IMR-90 (cell line): ENCODE data around the gene FADS1.

Source experiments
- CEBPB ChIP-seq: IDR thresholded peaks from 2 replicates; pipeline ENCODE4 v1.6.1; 2012; ENCODE audit warnings: low read depth, low read length, improper control_type of control experiment
- CTCF ChIP-seq: conservative IDR thresholded peaks from 2 replicates; pipeline ENCODE4 v1.5.1; 2012; ENCODE audit warnings: mild to moderate bottlenecking, low read depth, low read length, improper control_type of control experiment
- FOS ChIP-seq: fragments of 150-350 bp; IDR thresholded peaks from 2 replicates; pipeline ENCODE4 v1.6.1; 2016; ENCODE audit warnings: low read depth, low read length
- MAFK ChIP-seq: IDR thresholded peaks from 2 replicates; pipeline ENCODE4 v1.6.1; 2012; ENCODE audit warnings: low read depth, low read length, improper control_type of control experiment
- MAZ ChIP-seq: IDR thresholded peaks from 2 replicates; pipeline ENCODE4 v1.6.1; 2012; ENCODE audit warnings: low read depth, mild to moderate bottlenecking, low read length, improper control_type of control experiment, moderate library complexity, borderline replicate concordance
- POLR2A ChIP-seq: IDR thresholded peaks from 2 replicates; pipeline ENCODE4 v1.6.1; 2012; ENCODE audit warnings: mild to moderate bottlenecking, low read depth, low read length
- RAD21 ChIP-seq: IDR thresholded peaks from 2 replicates; pipeline ENCODE4 v1.6.1; 2012; ENCODE audit warnings: low read length, improper control_type of control experiment
- RFX5 ChIP-seq: IDR thresholded peaks from 2 replicates; pipeline ENCODE4 v1.8.0; 2012; ENCODE audit warnings: low read depth, mild to moderate bottlenecking, low read length, moderate library complexity
- USF2 ChIP-seq: fragments of 150-350 bp; IDR thresholded peaks from 2 replicates; pipeline ENCODE4 v1.6.1; 2017; ENCODE audit warnings: mild to moderate bottlenecking, antibody characterized with exemption, low read length, low read depth
- TF ChIP-seq, protein P1 (sequence below): fragments of 150-350 bp; IDR thresholded peaks from 2 replicates; pipeline ENCODE4 v1.6.1; 2016; ENCODE audit warnings: low read depth, mild to moderate bottlenecking, low read length, moderate library complexity, borderline replicate concordance

- TF ChIP-seq CTCF (no peak), MAZ (no peak), POLR2A (no peak), CEBPB (no peak), RFX5 (no peak), RAD21 (no peak), MAFK (no peak), FOS (no peak), USF2 (no peak)
- TF ChIP-seq, protein P1, sequence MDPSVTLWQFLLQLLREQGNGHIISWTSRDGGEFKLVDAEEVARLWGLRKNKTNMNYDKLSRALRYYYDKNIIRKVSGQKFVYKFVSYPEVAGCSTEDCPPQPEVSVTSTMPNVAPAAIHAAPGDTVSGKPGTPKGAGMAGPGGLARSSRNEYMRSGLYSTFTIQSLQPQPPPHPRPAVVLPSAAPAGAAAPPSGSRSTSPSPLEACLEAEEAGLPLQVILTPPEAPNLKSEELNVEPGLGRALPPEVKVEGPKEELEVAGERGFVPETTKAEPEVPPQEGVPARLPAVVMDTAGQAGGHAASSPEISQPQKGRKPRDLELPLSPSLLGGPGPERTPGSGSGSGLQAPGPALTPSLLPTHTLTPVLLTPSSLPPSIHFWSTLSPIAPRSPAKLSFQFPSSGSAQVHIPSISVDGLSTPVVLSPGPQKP: no peak
Observed at GRCh38 chr11:61771985-61772455, 44.8 kb downstream of the FADS1 start.
